Measurements from ENCODE around the gene KRTAP10-7. TPM values are rescaled to one million over a fixed set of nuclear protein-coding genes. Genes with fewer than 3 reads are reported as not detected.
A peak's percentile ranks its signal among the peaks of the same experiment; 100 is the strongest.
"Not testable (repeated sequence)": the region's sequence is repeated elsewhere in the genome, so short reads cannot be mapped to it uniquely, and the experiment has no call there.

The KRTAP10-7 gene
- total RNA-seq, 1 donor from 2014 or later, result not detected

- peak; percentile 25 for ATAC-seq
Observed at GRCh38 chr21:44590897-44591800, 9.2 kb upstream of the KRTAP10-7 start.

GRCh38 chr21:44591801-44592130 lies 8.6 kb upstream of the KRTAP10-7 start:
- ATAC-seq, result peak; percentile 55

GRCh38 chr21:44592446-44593311 lies 7.7 kb upstream of the KRTAP10-7 start, which contains the start of gene KRTAP10-6:
Gene KRTAP10-6 (minus strand): TSS chr21:44592505. CDS start chr21:44592484, 21 bp downstream.
- ATAC-seq, result no peak

- no peak for ATAC-seq
Observed at GRCh38 chr21:44593598-44594405, 6.6 kb upstream of the KRTAP10-7 start.

DNA sequence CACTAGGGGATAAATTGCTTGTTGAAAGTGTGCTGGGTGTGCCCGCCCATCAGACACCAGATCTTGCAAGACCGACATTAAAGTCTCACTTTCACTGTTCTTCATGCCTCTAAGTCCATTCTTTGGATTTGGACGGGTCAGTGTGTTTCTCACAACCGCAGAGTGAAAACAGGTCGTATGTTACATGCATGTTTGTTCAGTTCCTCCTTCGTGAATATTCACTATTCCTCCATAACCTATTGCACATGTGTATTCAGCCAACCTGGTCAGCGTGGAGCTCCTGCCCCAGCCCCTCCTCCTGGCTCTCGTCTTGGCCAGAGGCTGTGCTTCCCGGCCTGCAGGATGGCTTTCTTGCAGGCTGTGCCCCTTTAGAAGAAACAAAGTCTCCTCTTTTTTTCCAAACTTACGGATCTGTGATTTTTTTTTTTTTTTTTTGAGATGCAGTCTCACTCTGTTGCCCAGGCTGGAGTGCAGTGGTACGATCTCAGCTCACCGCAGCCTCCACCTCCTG lies 5.9 kb upstream of the KRTAP10-7 start:
- no peak for ATAC-seq

GRCh38 chr21:44595524-44595923 lies 4.9 kb upstream of the KRTAP10-7 start:
- no peak for ATAC-seq

DNA sequence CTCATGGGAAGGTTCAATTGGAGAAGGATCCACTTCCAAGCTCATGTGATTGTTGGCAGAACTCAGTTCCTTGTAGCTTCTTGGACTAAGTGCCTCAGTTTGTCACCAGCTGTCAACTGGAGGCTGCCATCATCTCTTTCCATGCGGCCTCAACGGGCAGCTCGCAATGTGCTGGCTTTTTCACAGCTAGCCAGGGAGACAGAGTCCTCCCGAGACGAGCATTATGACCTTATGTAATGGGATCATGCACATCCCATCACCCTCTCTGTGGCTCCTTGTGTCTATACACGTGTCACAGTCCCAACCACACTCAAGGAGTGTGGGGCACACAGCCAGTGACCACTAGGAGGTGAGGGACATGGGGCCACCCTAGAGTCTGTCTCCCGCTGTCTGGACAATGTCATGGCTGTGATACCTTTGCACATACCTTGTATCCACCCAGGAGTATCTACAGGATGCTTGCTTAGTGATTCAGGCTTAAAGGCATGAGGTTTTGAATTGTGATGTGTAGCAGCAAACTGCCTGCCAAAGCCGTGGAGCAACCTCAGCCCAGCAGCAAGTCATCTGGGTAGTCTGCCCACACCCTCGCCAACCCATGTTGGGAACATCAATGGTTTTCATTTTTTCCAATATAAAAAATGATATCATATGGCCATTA lies 4.2 kb upstream of the KRTAP10-7 start:
- no peak for ATAC-seq

GRCh38 chr21:44598061-44598460 lies 2.3 kb upstream of the KRTAP10-7 start:
- ATAC-seq, result no peak

DNA sequence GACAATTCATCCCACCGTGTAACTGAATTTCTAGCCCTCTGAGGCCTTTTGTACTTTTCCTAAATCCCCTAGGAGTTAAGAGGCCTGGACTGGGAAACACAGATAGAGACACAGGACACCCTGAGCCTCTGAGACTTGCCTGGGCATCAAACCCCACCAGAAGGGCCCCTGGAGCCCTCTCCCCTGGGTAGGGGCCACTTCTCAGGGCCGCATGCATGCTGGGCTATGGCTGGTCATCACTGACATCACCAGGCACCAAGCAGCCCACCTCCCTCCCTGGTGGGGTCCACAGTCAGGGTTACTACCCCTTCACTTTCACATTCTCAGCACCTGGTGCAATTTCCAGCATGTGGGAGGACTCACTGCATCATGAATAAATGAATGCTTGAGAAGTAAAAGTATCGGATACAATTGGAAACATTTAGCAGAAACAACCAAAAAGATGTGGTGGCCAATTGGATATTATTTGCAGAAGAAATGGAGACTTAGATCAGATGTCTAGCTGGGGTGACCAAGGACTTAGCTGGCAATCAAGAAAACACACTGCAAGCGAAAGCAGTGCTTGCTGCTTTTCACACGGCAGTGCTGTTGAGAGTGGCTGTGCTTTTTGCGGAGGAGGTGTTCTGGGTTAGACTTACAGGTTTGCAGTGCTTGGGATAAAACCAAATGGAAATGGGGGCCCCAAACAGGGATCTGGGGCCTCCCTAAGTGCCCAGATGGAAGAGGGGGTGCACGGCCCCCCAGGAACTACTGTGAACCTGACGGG lies 950 bp upstream of the KRTAP10-7 start:
- ATAC-seq, result no peak

GRCh38 chr21:44601091-44601490 lies 694 bp downstream of the KRTAP10-7 start:
- ATAC-seq, result peak; percentile 56

GRCh38 chr21:44601596-44602462 lies 1.4 kb downstream of the KRTAP10-7 start:
- ATAC-seq, result no peak

GRCh38 chr21:44602463-44602850 lies 2.1 kb downstream of the KRTAP10-7 start:
- ATAC-seq, result peak; percentile 20

GRCh38 chr21:44603109-44603875 lies 2.9 kb downstream of the KRTAP10-7 start:
- ATAC-seq, result no peak

- no peak for ATAC-seq
Observed at GRCh38 chr21:44603911-44604310, 3.5 kb downstream of the KRTAP10-7 start.

GRCh38 chr21:44606495-44606894 lies 6.1 kb downstream of the KRTAP10-7 start:
- no peak for ATAC-seq

DNA sequence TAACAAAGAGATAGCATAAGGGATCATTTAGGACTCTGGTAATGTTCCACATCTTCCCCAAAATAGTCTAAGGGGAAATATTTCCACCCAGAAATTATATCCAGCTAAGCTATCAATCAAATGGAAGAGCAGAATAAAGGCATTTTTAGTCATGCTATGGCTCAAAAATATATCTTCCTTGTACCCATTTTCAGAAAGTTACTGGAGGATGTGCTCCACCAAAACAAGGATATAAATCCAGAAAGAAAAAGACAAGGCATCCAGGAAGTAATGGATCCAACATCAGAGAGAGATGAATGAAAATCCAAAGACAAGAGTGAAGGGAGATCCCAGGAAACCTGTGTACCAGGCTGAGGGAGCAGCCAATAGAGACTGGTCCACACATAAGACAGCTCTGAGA lies 8.8 kb downstream of the KRTAP10-7 start:
- no peak for ATAC-seq

- not testable (repeated sequence) for ATAC-seq
Observed at GRCh38 chr21:44610157-44610843, 9.9 kb downstream of the KRTAP10-7 start.

- no peak for ATAC-seq
Observed at GRCh38 chr21:44611551-44611950, 11.2 kb downstream of the KRTAP10-7 start.
